ENCODE data around the gene IL11RA. TPM values are rescaled to one million over a fixed set of nuclear protein-coding genes. Genes with fewer than 3 reads are reported as not detected.

IL11RA gene
- total and polyA plus RNA-seq, 2 experiments from 2014 or later: 44.1 to 52.3 TPM

- in situ Hi-C loops (cut with MboI): no loop called here
- no peak overlapping the region for H3K4me2 ChIP-seq (ENCODE audit: unreplicated experiment)
- no peaks in the 10 kb centered on the region for H4K20me1 ChIP-seq (ENCODE audit: insufficient read depth)
- H2AFZ ChIP-seq: no peak overlapping the region
- no peaks in the 10 kb centered on the region for H3K9me2 ChIP-seq (ENCODE audit: insufficient read depth)
- no peak for TF ChIP-seq EZH2 (IDR thresholded peaks at IDR 0.05; ENCODE audit: insufficient read depth, poor library complexity, severe bottlenecking)
- DNase-seq: no peak
- peaks cover 23% of the 10 kb centered on the region for H3K79me2 ChIP-seq (ENCODE audit: insufficient read depth)
- no peaks in the 10 kb centered on the region for H3K36me3 ChIP-seq (ENCODE audit: low read depth)
- no peaks in the 10 kb centered on the region for H3K27me3 ChIP-seq (replicated peaks; ENCODE audit: insufficient read depth)
- H3K27ac ChIP-seq: no peak overlapping the region
- H3K9me3 ChIP-seq (ENCODE audit: low read depth): no peaks in the 10 kb centered on the region
- H3K9ac ChIP-seq: no peak overlapping the region
- no peak overlapping the region for H3K4me3 ChIP-seq
- H3K4me1 ChIP-seq (ENCODE audit: insufficient read depth): peaks cover 7% of the 10 kb centered on the region; the same call in 1 of the 2 replicates
- peaks cover 15% of the 10 kb centered on the region; the same call in 1 of the 2 replicates for H3F3A ChIP-seq (ENCODE audit: insufficient read depth)
Measured at GRCh38 chr9:34663303-34663605, 11.3 kb downstream of the IL11RA start.

DNA sequence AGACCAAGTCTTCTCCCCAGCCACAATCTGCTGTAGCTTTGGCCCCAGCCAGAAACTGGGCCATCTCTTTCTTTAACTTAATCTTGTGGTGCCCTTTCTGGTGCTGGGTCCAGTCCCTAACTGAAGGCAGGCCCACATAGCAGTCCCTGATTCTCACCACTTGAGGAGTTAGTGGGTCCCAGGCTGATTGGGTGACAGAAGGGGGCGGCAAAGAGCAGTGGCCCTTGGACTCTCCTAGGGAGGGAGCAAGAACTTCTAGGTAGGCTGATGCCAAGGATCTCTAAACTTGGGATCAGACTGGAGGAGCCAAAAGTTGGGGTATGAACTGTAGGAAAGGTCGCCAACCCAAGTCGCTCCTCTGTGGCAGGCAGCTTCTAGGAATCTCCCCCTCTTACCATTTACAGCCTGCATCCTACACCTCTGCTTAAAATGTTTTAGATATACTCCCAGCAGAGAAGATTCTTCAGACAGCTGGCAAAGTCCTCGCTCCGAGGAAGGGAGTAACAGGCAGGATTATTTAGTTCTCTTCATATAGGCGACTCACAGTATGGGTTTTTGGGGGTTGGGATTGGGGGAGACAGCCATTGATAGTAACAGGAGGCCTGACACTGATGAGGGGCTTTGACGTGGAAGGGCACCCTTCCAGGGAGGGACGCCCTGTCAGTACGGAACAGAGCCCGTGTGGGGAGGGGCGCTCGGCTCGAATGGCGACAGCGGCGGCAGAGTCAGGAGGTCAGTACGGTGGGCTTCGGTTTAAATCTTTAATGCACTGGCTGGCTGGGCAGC, 12.5 kb downstream of the IL11RA start:
- Histone ChIP-seq H2AFZ (peak overlapping the region; percentile 85), H3K9me2 (ENCODE audit: insufficient read depth) (no peaks in the 10 kb centered on the region), H3F3A (ENCODE audit: insufficient read depth) (peaks cover 15% of the 10 kb centered on the region; the same call in 1 of the 2 replicates), H3K36me3 (ENCODE audit: low read depth) (no peaks in the 10 kb centered on the region), H3K4me1 (ENCODE audit: insufficient read depth) (peaks cover 7% of the 10 kb centered on the region; the same call in 1 of the 2 replicates), H3K9ac (peak overlapping the region; percentile 93), H4K20me1 (ENCODE audit: insufficient read depth) (no peaks in the 10 kb centered on the region), H3K9me3 (ENCODE audit: low read depth) (no peaks in the 10 kb centered on the region), H3K79me2 (ENCODE audit: insufficient read depth) (peaks cover 25% of the 10 kb centered on the region), H3K4me3 (peak overlapping the region; percentile 70), H3K27ac (peak overlapping the region; percentile 70), H3K4me2 (ENCODE audit: unreplicated experiment) (peak overlapping the region; percentile 78), H3K27me3 (replicated peaks; ENCODE audit: insufficient read depth) (no peaks in the 10 kb centered on the region)
- in situ Hi-C loops (cut with MboI): no loop called here
- DNase-seq: peak; percentile 90
- TF ChIP-seq EZH2phosphoT487 (IDR thresholded peaks at IDR 0.05; ENCODE audit: insufficient read depth, low read depth): no peak
- no peak for TF ChIP-seq EZH2 (IDR thresholded peaks at IDR 0.05; ENCODE audit: insufficient read depth, poor library complexity, severe bottlenecking)
- WGBS, 2 experiments (ENCODE audit: low coverage in 1 of 2, low lambda C conversion rate in 2 of 2, missing lambda C conversion rate in 2 of 2): 2% methylated on average over 18 of the region's 18 CpGs

GRCh38 chr9:34665067-34665380, 13.0 kb downstream of the IL11RA start:
- 0 to 1% methylated on average over 18 to 23 of the region's 26 CpGs for WGBS, 2 experiments (ENCODE audit: low coverage in 1 of 2, low lambda C conversion rate in 2 of 2, missing lambda C conversion rate in 2 of 2)
- Histone ChIP-seq H3K9ac (peak overlapping the region; percentile 93), H3K4me1 (ENCODE audit: insufficient read depth) (peaks cover 7% of the 10 kb centered on the region; the same call in 1 of the 2 replicates)

DNA sequence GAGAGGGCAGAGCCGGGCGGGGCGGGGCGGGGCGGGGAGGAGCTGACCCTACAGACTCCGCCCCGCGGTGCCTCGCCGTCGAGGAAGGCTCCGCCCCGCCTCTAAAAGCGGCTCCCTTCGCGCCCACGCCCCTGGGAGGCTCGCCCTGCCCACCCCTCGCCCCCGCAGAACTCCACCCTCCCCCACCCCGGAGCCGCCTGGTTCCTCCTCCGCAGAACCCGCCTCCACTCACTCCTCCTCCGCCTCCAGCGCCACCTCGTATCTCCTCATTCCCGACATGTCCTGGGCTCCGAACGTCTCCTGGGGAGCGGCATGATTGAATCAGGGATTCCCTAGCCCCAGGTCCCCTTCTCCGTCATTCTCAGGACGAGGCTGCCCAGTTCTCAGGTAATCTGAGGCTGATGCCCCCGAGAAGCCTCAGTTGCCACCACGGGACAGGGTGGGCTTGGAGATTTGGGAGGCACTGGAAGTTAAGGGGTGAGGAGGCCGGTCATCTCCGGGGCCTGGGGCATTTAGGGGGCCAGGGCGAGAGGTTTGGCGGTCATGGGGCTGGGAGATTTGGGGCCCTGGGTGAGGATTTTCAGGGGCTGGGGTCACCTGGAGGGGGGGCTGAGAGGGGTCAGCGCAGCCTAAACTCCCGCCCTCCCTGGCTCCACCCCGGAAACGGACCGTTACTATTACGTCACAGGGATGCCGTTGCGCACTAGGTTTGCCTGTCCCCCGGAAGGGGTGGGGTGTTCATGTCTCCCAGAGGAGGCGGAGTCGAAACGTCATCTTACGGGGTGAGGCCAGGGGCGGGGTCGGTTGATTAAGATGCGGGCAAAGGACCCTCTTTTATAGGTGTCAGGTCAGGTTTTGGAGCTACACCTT, 13.6 kb downstream of the IL11RA start:
- Histone ChIP-seq H3F3A (ENCODE audit: insufficient read depth) (peaks cover 15% of the 10 kb centered on the region; the same call in 1 of the 2 replicates), H3K36me3 (ENCODE audit: low read depth) (no peaks in the 10 kb centered on the region), H2AFZ (peak overlapping the region; percentile 91), H3K9me3 (ENCODE audit: low read depth) (no peaks in the 10 kb centered on the region), H3K4me1 (ENCODE audit: insufficient read depth) (peaks cover 7% of the 10 kb centered on the region; the same call in 1 of the 2 replicates), H3K4me2 (ENCODE audit: unreplicated experiment) (peak overlapping the region; percentile 93), H3K27ac (peak overlapping the region; percentile 95), H3K79me2 (ENCODE audit: insufficient read depth) (peaks cover 25% of the 10 kb centered on the region), H4K20me1 (ENCODE audit: insufficient read depth) (no peaks in the 10 kb centered on the region), H3K9me2 (ENCODE audit: insufficient read depth) (no peaks in the 10 kb centered on the region), H3K9ac (peak overlapping the region; percentile 93), H3K4me3 (peak overlapping the region; percentile 93), H3K27me3 (replicated peaks; ENCODE audit: insufficient read depth) (no peaks in the 10 kb centered on the region)
- no peak for TF ChIP-seq EZH2phosphoT487 (IDR thresholded peaks at IDR 0.05; ENCODE audit: insufficient read depth, low read depth)
- no peak for TF ChIP-seq EZH2 (IDR thresholded peaks at IDR 0.05; ENCODE audit: insufficient read depth, poor library complexity, severe bottlenecking)
- DNase-seq: peak; percentile 98
- WGBS, 2 experiments (ENCODE audit: low coverage in 1 of 2, low lambda C conversion rate in 2 of 2, missing lambda C conversion rate in 2 of 2): 1 to 3% methylated on average over 28 to 55 of the region's 55 CpGs
- in situ Hi-C loops (cut with MboI): no loop called here

More at GRCh38 chr9:34665067-34665380, 13.0 kb downstream of the IL11RA start:
- Histone ChIP-seq H3K9me3 (ENCODE audit: low read depth) (no peaks in the 10 kb centered on the region), H3K9me2 (ENCODE audit: insufficient read depth) (no peaks in the 10 kb centered on the region), H4K20me1 (ENCODE audit: insufficient read depth) (no peaks in the 10 kb centered on the region), H3F3A (ENCODE audit: insufficient read depth) (peaks cover 15% of the 10 kb centered on the region; the same call in 1 of the 2 replicates), H3K79me2 (ENCODE audit: insufficient read depth) (peaks cover 25% of the 10 kb centered on the region), H3K36me3 (ENCODE audit: low read depth) (no peaks in the 10 kb centered on the region), H3K27ac (peak overlapping the region; percentile 70), H3K27me3 (replicated peaks; ENCODE audit: insufficient read depth) (no peaks in the 10 kb centered on the region), H3K4me2 (ENCODE audit: unreplicated experiment) (peak overlapping the region; percentile 78), H2AFZ (peak overlapping the region; percentile 85), H3K4me3 (peak overlapping the region; percentile 70)
- in situ Hi-C loops (cut with MboI): no loop called here
- TF ChIP-seq EZH2 (IDR thresholded peaks at IDR 0.05; ENCODE audit: insufficient read depth, poor library complexity, severe bottlenecking): no peak
- DNase-seq: no peak
